Islet of Langerhans (tissue), 1 donor: ENCODE data around the gene CARD9.
"Not testable (repeated sequence)": the region's sequence is repeated elsewhere in the genome, so short reads cannot be mapped to it uniquely, and the experiment has no call there.

ENCODE experiments used
- FAIRE-seq: peaks from one replicate; lab custom pipeline; 2011; peaks lifted over from hg19 to GRCh38; lab: Jason Lieb, UNC

CARD9 gene

DNA sequence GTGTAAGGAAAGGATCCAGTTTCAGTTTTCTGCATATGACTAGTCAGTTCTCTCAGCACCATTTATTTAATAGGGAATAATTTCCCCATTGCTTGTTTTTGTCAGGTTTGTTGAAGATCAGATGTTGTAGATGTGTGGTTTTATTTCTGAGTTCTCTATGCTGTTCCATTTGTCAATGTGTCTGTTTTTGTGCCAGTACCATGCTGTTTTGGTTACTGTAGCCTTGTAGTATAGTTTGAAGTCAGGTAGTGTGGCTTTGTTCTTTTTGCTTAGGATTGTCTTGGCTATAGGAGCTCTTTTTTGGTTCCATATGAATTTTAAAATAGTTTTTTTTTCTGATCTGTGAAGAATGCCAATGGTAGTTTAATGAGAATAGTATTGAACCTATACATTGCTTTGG, 52.5 kb downstream of the CARD9 start:
- not testable (repeated sequence) for FAIRE-seq

GRCh38 chr9:136319955-136320354, 53.5 kb downstream of the CARD9 start:
- FAIRE-seq: not testable (repeated sequence)

DNA sequence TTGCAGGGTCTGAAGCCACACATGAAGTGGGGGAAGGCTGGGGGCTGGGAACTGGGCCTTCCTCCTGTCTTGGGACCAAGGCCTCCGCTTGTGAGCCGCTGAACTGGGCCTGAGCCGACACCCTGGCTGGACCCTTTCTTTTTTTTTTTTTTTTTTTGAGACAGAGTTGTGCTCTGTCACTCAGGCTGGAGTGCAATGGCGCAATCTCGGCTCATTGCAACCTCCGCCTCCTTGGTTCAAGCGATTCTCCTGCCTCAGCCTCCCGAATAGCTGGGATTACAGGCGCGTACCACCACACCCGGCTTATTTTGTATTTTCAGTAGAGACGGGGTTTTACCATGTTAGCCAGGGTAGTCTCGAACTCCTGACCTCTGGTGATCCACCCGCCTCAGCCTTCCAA, 54.2 kb downstream of the CARD9 start:
- not testable (repeated sequence) for FAIRE-seq

DNA sequence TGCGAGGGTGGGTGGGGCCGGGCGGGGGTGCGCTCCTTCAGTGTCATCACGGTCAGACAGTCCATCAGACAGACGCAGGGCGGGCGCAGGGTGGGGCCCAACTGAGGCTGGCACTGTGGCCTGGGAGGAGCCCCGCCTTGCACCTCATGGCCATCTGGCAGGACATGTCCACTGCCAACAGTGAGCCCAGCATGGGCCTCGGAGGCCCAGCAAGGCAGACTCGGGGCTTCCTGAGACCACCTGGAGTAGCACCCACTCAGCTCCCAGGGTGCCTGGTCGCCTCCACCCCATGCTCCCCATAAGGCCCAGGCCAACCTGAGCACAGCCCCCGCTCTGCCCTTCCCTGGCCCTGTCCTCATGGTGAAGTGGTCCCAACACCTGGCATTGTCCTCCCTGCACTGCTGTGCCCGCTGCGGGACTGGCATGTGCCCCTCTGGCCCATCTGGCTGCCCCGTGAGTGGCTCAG, 54.7 kb downstream of the CARD9 start:
- no peak for FAIRE-seq

DNA sequence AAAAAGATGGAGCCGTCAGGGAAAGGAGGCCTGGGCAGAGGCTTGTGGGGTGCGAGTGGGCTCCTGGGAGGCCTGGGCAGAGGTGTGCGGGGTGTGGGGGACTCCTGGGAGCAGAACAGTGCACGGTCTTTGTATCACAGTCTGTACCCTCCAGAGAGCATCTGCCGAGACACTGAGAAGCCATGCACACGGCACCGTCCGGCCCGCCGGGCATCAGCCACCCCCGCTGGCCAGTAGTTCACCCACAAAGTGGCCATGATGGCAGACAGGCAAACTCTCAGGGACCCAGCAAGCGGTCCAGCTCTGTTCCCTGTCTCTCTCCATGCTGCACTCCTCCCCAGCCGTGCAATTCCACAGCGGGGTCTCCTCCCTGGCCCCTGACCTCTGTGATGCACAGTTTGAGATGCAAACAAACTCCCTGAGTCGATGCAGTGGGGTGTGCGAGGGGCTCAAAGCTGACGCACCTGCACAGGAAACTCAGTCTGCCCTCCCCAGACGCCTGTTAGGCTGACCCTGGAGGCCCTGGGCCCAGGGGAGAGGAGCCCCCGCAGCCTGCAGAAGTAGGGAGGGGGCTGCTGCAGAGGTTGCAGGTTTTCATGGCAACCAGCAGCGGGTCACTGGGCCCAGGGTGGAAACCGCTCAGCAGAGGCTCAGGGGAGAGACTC, 55.2 kb downstream of the CARD9 start:
- no peak for FAIRE-seq

- FAIRE-seq: no peak
Measured at GRCh38 chr9:136317695-136318094, 55.8 kb downstream of the CARD9 start.

DNA sequence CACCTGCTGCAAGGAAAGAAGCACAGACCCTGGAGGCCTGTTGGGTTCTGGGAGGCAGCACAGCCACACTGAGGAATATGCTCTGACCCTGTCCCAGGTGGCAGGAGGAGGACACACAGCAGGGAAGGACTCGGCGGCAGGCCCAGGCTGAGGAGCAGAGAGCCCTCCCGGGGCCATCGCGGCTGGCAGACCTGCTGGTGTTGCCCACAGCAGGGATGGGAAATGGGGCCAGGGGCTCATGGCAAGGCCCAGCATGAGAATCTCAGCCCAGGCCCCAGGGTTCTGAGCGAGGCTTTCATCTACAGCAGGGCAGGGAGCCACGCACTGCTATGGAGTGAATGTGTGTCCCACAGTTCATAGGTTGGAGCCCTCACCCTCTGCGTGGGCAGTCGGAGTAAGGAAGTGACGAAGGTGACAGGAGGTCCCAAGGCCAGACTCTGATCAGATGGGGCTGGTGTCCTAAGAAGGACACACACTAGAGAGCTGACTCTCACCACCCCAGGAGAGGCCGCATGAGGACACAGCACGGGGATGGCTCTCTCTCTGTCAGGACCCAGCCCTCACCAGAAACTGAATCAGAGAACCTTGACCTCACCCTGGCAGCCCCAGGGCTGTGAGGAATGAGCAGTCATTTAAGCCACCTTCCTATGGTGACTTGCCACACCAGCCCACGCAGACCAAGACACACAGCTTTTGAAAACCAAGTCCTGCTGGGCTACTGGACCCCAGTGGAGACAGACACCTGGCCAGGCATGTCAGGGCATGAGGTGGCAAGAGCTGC, 56.4 kb downstream of the CARD9 start:
- FAIRE-seq: no peak

DNA sequence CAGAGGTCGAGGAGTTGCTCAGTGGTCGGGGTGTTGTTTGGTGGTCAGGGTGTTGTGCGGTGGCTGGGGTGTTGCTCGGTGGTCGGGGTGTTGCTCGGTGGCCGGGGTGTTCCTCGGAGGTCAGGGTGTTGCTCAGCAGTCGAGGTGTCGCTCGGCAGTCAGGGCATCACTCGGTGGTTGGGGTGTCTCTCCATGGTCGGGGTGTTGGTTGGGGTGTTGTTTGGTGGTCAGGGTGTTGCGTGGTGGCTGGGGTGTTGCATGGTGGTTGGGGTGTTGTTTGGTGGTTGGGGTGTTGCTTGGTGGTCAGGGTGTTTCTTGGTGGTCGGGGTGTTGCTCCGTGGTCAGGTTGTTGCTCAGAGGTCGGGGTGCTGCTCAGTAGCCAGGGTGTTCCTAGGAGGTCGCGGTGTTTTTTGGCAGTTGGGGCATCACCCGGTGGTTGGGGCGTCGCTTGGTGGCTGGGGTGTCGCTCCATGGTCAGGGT, 57.2 kb downstream of the CARD9 start:
- no peak for FAIRE-seq

DNA sequence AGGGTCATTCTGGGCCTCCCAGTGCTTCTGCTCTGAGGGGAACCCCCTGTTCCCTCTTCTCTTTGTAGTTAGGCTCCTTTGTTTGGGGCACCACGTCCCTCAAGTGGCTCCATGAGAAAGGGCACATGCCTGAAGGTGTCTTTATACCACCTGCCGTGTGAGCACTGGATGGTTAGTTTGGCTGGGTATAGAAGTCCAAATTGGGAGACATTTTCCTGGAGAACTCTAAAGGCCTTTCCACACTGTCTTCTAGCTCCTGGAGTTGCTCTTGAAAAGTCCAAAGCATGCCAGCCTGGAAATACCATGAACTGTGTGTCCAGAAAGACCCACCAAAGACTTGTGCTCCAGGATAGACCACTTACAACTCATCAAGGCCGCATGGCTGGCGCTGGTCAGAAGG, 58.5 kb downstream of the CARD9 start:
- no peak for FAIRE-seq

- FAIRE-seq: no peak
Measured at GRCh38 chr9:136314056-136314416, 59.4 kb downstream of the CARD9 start.
